NCI-H748 treated with DMSO at 0.1 percent for 48 hours (cell line): ENCODE measurements around the gene MSI1.
A peak's percentile ranks its signal among the peaks of the same experiment; 100 is the strongest.

Experiments
- DNase-seq: peaks from one replicate; lab custom pipeline; 2025; lab: John Stamatoyannopoulos, UW

Gene MSI1

GRCh38 chr12:120368789-120369602 is at the start of gene MSI1:
MSI1 (minus strand) TSS chr12:120369164; CDS start chr12:120369091, 73 bp downstream.
- no peak for DNase-seq

DNA sequence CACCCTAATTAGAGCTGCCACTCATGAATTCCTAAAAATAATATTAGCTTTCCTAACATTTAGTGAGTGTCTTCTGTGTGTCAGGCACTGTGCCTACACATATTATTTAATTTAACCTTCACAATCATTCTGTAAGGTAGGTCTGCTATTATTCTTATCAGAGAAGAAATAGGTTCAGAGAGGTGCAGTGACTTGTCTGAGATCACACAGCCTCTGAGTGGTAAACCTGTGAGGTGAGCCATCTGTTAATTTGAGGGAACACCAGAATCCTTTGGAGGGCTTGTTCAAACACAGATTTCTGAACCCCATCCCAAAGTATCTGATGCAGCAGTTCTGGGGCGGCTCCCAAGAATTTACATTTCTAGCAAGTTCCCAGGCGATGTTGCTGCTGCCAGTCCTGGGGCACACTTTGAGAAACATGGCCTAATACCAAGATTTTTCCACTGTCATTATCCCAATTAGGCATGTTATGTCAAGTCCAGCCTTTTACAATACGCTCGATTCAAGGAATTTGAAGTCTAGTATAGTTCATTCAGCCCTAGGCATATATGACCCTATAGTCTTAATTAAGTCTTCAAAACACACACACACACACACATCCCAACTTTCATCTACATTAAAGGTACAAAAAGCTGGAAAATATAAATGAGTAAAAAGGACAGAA is 49.1 kb upstream of the MSI1 start:
- DNase-seq: no peak

DNA sequence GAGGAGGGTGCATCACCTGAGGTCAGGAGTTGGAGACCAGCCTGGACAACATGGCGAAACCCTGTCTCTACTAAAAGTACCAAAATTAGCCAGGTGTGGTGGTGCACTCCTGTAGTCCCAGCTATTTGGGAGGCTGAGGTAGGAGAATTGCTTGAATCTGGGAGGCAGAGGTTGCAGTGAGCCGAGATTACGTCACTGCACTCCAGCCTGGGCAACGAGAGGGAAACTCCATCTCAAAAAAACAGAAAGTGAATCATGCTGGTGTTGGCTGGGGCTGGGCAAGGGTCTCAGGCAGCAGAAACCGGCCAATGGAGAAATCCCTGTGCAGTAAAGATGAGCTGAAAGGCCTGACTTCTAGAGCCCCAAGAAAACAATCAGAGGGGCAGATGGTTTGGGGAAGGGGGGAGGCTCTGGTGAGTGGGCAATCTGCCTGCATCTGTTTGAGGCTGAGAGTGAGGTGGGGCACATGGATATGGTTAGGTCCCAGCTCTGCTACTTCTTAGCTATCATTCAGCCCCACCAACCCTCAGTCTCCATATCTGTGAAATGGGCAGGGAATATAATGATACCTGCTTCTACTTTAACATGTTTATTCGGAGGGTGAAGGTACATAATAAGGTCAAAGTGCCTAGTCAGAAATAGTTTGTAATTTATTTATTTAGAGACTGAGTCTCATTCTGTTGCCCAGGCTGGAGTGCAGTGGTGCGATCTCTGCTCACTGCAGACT is 47.7 kb upstream of the MSI1 start:
- no peak for DNase-seq

GRCh38 chr12:120413901-120414695 is 45.1 kb upstream of the MSI1 start:
- DNase-seq: no peak

- DNase-seq: no peak
These were observed 43.5 kb upstream of the MSI1 start for GRCh38 chr12:120412421-120412820.

- no peak for DNase-seq
These were observed 39.8 kb upstream of the MSI1 start for GRCh38 chr12:120408771-120409170.

- DNase-seq: no peak
These were observed 37.6 kb upstream of the MSI1 start for GRCh38 chr12:120406553-120406952.

DNA sequence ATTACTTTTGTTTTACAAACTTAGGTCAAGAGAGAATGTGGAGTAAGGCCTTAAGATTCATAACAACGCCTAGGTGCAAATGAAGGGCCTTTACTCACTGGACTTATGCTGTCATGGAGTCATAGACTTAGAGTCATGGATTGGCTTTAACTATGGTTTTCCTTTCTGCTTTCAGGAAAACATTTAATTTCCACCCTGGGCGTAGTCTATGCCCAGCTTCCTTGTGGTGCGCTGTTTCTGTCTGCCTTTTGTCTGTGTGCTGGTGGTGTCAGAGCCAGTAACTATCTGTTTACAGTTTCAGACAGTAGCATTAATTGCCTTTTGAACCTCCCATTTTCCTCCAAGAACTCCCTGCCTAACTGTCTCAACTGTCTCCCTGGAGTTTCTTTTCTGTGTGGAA is 37.1 kb upstream of the MSI1 start:
- no peak for DNase-seq

DNA sequence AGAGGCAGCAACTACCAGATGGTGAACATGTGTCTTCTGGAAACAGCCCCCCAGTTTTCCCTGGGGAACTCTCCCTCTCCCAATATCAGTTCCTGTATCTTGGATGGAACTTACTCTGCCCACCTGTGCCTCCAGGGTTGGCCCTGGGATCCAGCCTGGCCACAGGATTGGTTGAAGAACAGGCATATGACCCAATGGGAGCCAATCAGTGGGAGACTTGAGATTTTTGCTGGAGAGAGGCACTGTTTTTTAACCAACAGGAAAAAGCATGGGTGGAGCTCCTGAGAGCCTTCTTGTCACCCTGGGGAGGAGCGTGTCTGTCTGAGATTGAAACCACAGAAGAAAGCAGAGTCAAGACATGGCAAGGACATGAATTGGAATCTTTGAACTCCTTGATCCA is 35.3 kb upstream of the MSI1 start:
- DNase-seq: no peak

DNA sequence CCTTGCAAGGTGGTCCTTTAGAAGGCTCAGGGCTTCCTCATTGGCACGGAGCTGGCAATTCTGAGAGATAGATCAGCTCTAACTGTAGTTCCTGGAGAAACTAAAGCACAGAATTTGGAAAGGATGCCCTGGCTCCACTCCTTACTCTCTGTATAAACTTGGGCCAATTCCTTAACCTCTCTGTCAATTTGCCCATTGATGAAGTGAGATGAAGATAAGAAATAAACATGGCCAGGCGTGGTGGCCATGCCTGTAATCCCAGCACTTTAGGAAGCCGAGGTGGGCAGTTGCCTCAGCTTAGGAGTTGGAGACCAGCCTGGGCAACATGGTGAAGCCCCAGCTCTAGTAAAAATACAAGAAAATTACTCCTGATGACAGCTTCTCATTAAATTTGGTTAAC is 34.9 kb upstream of the MSI1 start:
- DNase-seq: no peak

DNA sequence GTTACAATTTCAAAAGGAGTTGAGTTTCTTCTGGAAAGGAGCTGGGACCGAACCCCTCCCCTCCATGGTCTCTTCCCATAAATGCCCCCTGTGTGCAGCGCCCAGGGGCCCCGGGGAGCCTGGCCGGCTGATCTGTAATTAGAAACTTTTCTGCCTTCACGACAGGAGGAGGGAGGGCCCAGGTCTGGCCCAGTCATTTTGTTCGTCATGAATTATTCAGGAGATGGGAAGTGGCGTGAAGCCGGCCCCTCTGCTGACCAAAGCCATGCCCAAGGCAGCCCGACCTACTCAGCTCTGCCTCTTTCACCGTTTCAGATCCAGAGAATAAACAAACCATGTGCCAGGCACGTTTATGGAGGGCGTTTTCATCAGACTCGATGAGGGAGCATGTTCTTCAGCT is 33.3 kb upstream of the MSI1 start:
- DNase-seq: no peak

- DNase-seq: no peak
These were observed 30.6 kb upstream of the MSI1 start for GRCh38 chr12:120399531-120399930.

DNA sequence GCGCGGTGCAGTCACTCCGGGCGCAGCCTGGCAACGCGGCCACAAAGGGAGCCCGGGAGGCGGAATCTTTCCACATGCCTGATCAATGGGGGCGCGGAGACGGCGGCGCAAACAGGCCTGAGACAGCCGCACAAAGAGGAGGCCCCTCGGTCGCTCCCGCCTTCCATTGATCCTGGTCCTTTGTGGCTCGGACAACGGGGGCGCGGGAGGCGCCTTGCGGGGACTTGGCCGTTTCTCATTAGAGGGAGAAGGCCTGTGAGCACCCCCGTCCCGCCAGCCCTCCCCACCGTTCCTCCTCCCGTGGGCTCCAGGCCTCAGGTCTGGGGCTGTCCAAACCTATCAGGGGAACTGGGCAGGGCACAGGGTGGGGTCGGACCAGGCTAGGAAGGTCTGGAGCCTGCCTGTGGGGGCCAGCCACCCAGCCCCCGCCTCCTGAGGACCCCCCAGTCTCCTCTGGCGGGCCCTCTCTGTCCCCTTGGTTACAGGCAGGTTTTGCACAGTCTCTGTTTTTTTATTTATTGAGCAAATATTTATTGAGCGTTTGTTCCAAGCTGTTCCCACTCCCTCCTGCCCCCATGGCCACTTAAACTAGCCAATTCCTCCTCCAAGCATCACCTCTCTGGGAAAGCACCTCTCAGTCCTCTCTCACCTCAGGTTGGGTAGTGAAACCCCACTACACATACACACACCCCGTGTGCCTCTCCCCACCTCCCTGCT is 29.0 kb upstream of the MSI1 start:
- peak; percentile 38 for DNase-seq

GRCh38 chr12:120394483-120395367 is 25.8 kb upstream of the MSI1 start:
- peak; percentile 14 for DNase-seq

DNA sequence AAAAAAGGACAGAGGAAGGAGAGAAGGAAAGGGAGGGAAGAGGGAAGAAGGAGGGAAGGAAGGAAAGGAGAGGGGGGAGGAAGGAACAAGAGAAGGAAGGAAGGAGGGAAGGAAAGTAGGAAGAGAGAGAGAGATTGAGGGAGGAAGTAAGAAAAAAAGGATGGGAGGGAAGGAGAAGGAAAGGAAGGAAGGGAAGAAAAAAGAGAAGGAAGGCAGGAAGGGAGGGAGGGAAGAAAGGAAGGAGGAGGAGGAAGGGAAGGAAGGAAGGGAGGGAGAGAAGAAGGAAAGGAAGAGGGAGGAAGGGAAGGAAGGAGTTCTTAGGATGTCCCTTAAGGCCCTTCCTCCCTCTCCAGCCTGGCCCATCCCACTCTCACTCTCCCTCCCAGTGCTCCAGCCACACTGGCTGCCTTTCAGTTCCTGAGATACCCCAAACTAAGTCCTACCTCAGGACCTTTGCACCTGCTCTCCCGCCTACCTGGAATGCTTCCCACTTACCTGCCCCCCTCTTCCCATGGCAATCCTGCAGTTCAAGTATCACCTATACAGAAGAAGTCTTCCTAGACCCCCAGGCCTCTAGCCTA is 21.7 kb upstream of the MSI1 start:
- DNase-seq: no peak

DNA sequence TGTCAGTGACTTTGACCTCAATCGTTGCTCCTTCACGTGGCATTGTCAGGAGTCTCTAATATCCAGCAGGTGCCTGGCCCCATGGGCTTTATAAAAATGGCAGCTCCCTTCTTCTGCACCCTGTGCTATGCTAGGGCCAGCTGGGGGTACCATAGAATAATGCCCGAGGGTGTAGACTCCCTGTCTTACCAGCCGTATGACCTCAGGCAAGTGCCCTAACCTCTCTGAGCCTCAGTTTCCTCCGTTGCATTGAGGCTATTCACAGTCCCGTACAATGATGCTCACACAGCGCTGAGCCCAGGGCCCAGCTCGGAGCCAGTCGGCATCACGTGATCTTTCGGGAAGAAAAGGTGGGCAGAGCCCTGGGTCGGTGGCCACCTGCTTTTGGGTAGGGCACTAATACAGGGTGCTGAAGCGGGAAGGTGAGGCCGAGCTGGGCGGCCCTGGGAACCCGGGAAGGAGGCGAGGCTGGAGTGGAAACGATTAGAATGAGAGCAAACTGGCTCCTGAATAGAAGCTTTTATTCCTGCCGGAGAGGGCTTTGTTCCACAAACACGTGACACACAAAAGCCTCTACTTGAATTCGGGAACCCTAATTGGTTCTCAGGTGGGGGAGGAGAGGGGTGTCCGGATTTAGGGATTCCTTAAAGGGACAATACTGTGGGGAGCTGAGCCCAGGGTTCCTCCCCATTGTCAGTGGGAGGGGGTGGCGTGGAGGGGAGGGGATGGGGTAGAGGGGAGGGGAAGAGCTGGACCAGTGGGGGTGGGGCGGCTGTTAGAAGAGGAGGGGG is 19.9 kb upstream of the MSI1 start:
- DNase-seq: peak; percentile 61

DNA sequence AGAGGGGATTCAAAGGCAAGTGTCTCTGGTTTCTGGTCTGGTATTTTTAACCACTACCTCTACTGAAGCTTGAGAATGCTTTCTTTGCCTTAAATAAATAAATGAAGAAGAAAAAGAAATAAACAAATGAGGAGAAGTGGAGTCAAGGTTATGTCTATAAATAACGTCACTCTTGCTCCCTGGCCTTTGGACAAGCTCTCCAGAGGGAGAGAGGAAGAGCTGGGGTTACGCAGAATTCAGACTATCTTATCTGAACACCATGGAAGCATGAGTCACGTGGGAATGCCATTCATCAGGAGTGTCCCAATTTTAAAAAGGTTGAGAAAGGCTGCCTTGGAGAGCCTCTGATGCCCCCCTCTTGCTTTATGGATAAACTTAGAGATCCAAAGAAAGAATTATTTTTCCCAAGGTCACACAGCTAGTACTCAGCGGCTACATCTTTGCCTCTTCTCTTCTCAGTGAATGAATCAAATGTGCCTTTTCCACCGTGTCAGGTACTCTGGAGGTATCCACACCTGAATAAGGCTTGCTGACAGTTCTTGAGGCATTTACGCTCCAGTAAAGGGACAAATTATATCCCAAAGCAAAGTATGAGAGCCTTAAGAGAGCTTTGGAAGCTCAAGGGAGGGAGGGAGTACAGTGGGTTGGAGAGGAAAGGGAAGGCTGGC is 12.9 kb upstream of the MSI1 start:
- no peak for DNase-seq

DNA sequence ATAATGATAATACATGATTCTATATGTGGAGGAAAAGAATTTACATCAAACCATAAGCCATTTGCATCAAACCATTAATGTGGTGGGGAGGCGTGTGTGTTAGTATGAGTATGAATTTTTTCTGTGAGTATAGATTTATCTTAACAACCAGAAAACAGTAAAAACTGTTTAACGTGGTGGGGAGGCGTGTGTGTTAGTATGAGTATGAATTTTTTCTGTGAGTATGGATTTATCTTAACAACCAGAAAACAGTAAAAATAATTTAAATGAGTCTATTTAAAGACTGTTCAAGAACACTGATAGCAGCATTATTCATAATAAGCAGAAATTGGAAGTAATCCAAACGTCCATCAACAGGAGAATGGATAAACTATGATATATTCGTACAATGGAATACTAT is 9.1 kb upstream of the MSI1 start:
- DNase-seq: no peak

DNA sequence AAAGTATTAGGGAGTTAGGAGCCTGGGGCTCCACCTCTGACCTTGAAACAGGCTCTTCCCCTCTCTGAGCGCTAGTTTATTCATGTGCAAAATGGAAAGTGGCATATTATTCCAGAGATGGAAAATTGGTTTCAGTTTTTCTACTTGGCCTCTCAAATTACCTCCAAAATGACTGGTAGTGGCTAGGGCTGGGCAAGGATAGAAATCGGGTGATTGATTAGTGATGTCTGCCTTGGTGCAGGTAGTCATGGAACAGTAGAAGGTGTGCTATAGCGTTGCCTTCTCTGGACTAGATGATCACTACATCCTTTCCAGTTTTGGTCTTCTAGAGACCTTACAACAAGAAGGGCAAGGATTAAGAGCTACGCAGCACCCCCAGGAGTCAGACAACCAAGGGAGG is 8.6 kb upstream of the MSI1 start:
- DNase-seq: no peak
